Thyroid gland (tissue), 4 donors: ENCODE data around the gene HMMR.

Experiments
- CTCF ChIP-seq, 6 experiments: fragments of 200-600 bp in 3 of 6; fragments of 450-650 bp in 3 of 6; sonication (generic) in 3 of 6; IDR thresholded peaks; one replicate each; pipeline ENCODE4 v1.5.1; 2016 to 2019; ENCODE audit warnings: antibody characterized with exemption in 6 of 6, mild to moderate bottlenecking in 2 of 6, inconsistent platforms in 1 of 6, moderate library complexity in 1 of 6
- POLR2A ChIP-seq, 2 donors: fragments of 450-650 bp; IDR thresholded peaks; one replicate each; pipeline ENCODE4 v1.6.1; 2017; ENCODE audit warnings: antibody characterized with exemption in 2 of 2, mild to moderate bottlenecking in 2 of 2, moderate library complexity in 1 of 2

GRCh38 chr5:163440954-163441353 is 19.5 kb upstream of the HMMR start:
- no peak for TF ChIP-seq CTCF (IDR thresholded peaks at IDR 0.05)
- TF ChIP-seq POLR2A (IDR thresholded peaks at IDR 0.05), result no peak
